HepG2 (cell line): ENCODE measurements around the gene ERCC6. TPM values are rescaled to one million over a fixed set of nuclear protein-coding genes. Genes with fewer than 3 reads are reported as not detected.

ENCODE experiments used
- ATAC-seq: fragments of 200-7000 bp; cut with Tn5 transposase; 3 replicates; pipeline ENCODE4 v1.9.1; 2020; ENCODE audit warnings: mild to moderate bottlenecking, moderate library complexity
- BruUV-seq: library from RNA; stranded (reverse); fragments of 400-500 nt; replicated peaks from 2 replicates; lab custom pipeline; 2021; lab: Mats Ljungman, UMichigan
- CTCF ChIA-PET: fragments of 300-600 bp; formaldehyde crosslinking; extraction: SDS; loops from one replicate; lab custom pipeline; 2021; ENCODE audit warnings: low total read pairs, inconsistent platforms, low intra/inter-chr PET ratio; lab: Yijun Ruan, JAX
- POLR2A ChIA-PET: fragments of 350-600 bp; sonication (Branson Sonifier 250); formaldehyde crosslinking; loops from one replicate; lab custom pipeline; 2020; ENCODE audit warnings: antibody characterized with exemption, inconsistent platforms; lab: Yijun Ruan, JAX
- DNase-seq: peaks from one replicate; pipeline ENCODE4 v3.0.0-alpha.2; 2015; ENCODE audit warnings: low spot score
- FAIRE-seq: peaks from 3 replicates; lab custom pipeline; 2011; peaks lifted over from hg19 to GRCh38; lab: Jason Lieb, UNC
- H2AFZ ChIP-seq: one replicate; pipeline ENCODE4 v1.6.1; 2011; ENCODE audit warnings: low read length, inconsistent platforms
- H3K27ac ChIP-seq: fragments of 300-600 bp; 3 replicates; pipeline ENCODE4 v1.8.0; 2011; ENCODE audit warnings: mixed run types, mild to moderate bottlenecking, mixed read lengths, low read length, inconsistent platforms; ENCODE audit not compliant: insufficient read depth; ENCODE audit errors: extremely low read length
- H3K27me3 ChIP-seq, 2 experiments: fragments of 200-600 bp in 1 of 2; 2 replicates in 1 of 2; 3 replicates in 1 of 2; pipeline versions ENCODE4 v1.6.0 to v1.8.0; 2011; ENCODE audit warnings: low read length in 2 of 2, mild to moderate bottlenecking in 2 of 2, moderate library complexity in 2 of 2, inconsistent platforms in 1 of 2; ENCODE audit not compliant: insufficient read depth in 2 of 2, control insufficient read depth in 1 of 2
- H3K36me3 ChIP-seq, 2 experiments: fragments of 200-600 bp in 1 of 2; replicated peaks in 1 of 2; 2 replicates in 1 of 2; 3 replicates in 1 of 2; pipeline versions ENCODE4 v1.5.1 to v1.8.0; 2011; ENCODE audit warnings: low read length in 2 of 2, inconsistent platforms in 1 of 2; ENCODE audit not compliant: insufficient read depth in 2 of 2, control insufficient read depth in 1 of 2
- H3K4me1 ChIP-seq: 2 replicates; pipeline ENCODE4 v1.5.1; 2012; ENCODE audit warnings: low read length, inconsistent platforms; ENCODE audit not compliant: insufficient read depth
- H3K4me2 ChIP-seq: 2 replicates; pipeline ENCODE4 v1.6.0; 2011; ENCODE audit warnings: low read depth, low read length, inconsistent platforms
- H3K4me3 ChIP-seq, 3 experiments: fragments of 200-600 bp in 1 of 3; sonication (generic), shearing (Covaris generic) in 1 of 3; replicated peaks in 1 of 3; 2 replicates each; pipeline ENCODE4 v1.5.1; 2011 to 2016; ENCODE audit warnings: low read length in 3 of 3, inconsistent platforms in 2 of 3, low read depth in 2 of 3, mild to moderate bottlenecking in 2 of 3, control low read depth in 1 of 3, mixed read lengths in 1 of 3; ENCODE audit not compliant: insufficient read depth in 1 of 3
- H3K79me2 ChIP-seq: one replicate; pipeline ENCODE4 v1.6.1; 2011; ENCODE audit warnings: low read length, inconsistent platforms; ENCODE audit not compliant: insufficient read depth
- H3K9ac ChIP-seq: 2 replicates; pipeline ENCODE4 v1.6.0; 2011; ENCODE audit warnings: mild to moderate bottlenecking, low read depth, low read length, inconsistent platforms; ENCODE audit not compliant: insufficient read depth
- H3K9me3 ChIP-seq: 2 replicates; pipeline ENCODE4 v1.5.1; 2012; ENCODE audit warnings: mild to moderate bottlenecking, low read length
- H4K20me1 ChIP-seq: 2 replicates; pipeline ENCODE4 v1.6.0; 2011; ENCODE audit warnings: inconsistent platforms, mild to moderate bottlenecking, low read length, moderate library complexity; ENCODE audit not compliant: insufficient read depth
- CREB1 ChIP-seq, 2 experiments: fragments of 450-650 bp in 1 of 2; IDR thresholded peaks; 2 replicates each; pipeline ENCODE4 v1.6.1; 2016 to 2017; ENCODE audit warnings: control low read depth in 1 of 2, mild to moderate bottlenecking in 1 of 2, missing compliant biosample characterization in 1 of 2, missing genetic modification characterization in 1 of 2
- ZNF563 ChIP-seq: sonication (generic); formaldehyde crosslinking; IDR thresholded peaks from 2 replicates; pipeline ENCODE4 v1.8.0; 2022; ENCODE audit warnings: mild to moderate bottlenecking, moderate library complexity, missing genetic modification reagents
- ZNF678 ChIP-seq: sonication (generic); formaldehyde crosslinking; IDR thresholded peaks from 2 replicates; pipeline ENCODE4 v1.4.0; 2020; ENCODE audit warnings: mild to moderate bottlenecking, missing genetic modification reagents
- WGBS: methylation state at CpG from one replicate; pipeline ENCODE4 v1.1.6; 2017; ENCODE audit warnings: low lambda C conversion rate; 5-methylcytosine and 5-hydroxymethylcytosine counted together
- in situ Hi-C: cut with HindIII; loops from 2 replicates; pipeline ENCODE4 v1.10.0; 2017; ENCODE audit warnings: low pct_unique_long_range_greater_than_20kb; ENCODE audit not compliant: extremely low pct_ligation_motif_present
- intact Hi-C: fragments of 100-400 bp; cut with micrococcal nuclease; formaldehyde crosslinking; loops from one replicate; pipeline ENCODE4 v1.10.0; 2022; ENCODE audit not compliant: unreplicated experiment
- polyA plus RNA-seq, 8 experiments: library from polyadenylated mRNA; depleted of rRNA in 3 of 8; stranded (reverse) in 7 of 8; unstranded in 1 of 8; fragments of >200 nt; fragmentation: Illumina TruSeq in 4 of 8; extraction: Trizol in 4 of 8; gene quantifications; 2 replicates each; pipeline versions ENCODE4 v1.2.1 to v1.2.3, GENCODE V29; 2011 to 2016; ENCODE audit warnings: low read depth in 4 of 8, missing spikeins in 1 of 8, mixed read lengths in 1 of 8; ENCODE audit not compliant: insufficient read depth in 1 of 8
- total RNA-seq, 5 experiments: library from RNA; depleted of rRNA; stranded (reverse); fragments of >200 nt; fragmentation: Illumina TruSeq; extraction: Trizol; gene quantifications; 2 replicates each; pipeline ENCODE4 v1.2.3, GENCODE V29; 2016; ENCODE audit warnings: low read depth in 1 of 5

Gene ERCC6
- total and polyA plus RNA-seq, 2 of the 13 experiments (the other 11 are each of a cell fraction or from before 2014, with no cell fraction given): 5.1 to 9.8 TPM

GRCh38 chr10:49569031-49569631, 30.2 kb upstream of the ERCC6 start:
- no peak for DNase-seq
- TF ChIP-seq CREB1 (IDR thresholded peaks at IDR 0.05) (0 out of 2 replicates have a peak, but pooled peaks have one; percentile 4), CREB1 (CRISPR knock-in tag; IDR thresholded peaks at IDR 0.05) (no peak), ZNF563 (no peak)
- Histone ChIP-seq H3K4me3 (no peak overlapping the region), H3K4me2 (no peak overlapping the region), H3K79me2 (no peaks in the 10 kb centered on the region), H3K9me3 (no peaks in the 10 kb centered on the region), H3K27ac (no peak overlapping the region), H3K4me1 (0 out of 2 replicates have a peak, but pooled peaks cover 11% of the 10 kb centered on the region), H3K9ac (no peak overlapping the region), H4K20me1 (no peaks in the 10 kb centered on the region), H2AFZ (no peak overlapping the region), H3K27me3 (peaks cover 4 to 6% of the 10 kb centered on the region in 2 experiments; a peak in 2 of 5 replicates), H3K36me3 (no peaks in the 10 kb centered on the region)
- FAIRE-seq: no peak
- ChIA-PET POLR2A (no interaction called here), CTCF (no interaction called here)
- WGBS: 6% methylated on average over 3 of the region's 3 CpGs
- intact Hi-C loops: no loop called here
- no peak for ATAC-seq
- in situ Hi-C loops: no loop called here
- BruUV-seq: no TSS peak

DNA sequence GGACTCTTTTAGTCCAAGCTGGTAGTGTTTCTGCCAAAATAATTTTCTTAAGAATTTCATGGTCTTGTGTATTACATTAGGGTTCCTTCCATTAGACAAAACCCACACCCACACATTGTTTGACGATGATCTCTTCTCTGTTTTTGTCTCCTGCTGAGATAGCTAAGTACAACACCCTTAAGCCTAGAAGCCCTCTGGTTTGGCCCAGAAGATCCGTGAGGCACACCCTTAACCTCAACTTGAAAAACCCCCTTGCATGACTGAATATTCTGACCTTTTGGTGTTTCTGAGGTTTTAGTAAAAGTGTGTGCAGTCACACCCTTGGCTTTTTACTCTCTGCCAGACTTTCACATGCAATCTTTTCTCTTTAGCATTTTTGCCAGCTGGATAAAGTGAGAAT, 29.3 kb upstream of the ERCC6 start:
- ATAC-seq: no peak
- Histone ChIP-seq H3K4me2 (no peak overlapping the region), H3K27me3 (peaks cover 4 to 6% of the 10 kb centered on the region in 2 experiments; a peak in 2 of 5 replicates), H3K4me1 (0 out of 2 replicates have a peak, but pooled peaks cover 7% of the 10 kb centered on the region), H3K36me3 (no peaks in the 10 kb centered on the region), H3K9ac (no peak overlapping the region), H3K9me3 (no peaks in the 10 kb centered on the region), H3K79me2 (no peaks in the 10 kb centered on the region), H3K4me3 (no peak overlapping the region), H4K20me1 (no peaks in the 10 kb centered on the region), H3K27ac (no peak overlapping the region), H2AFZ (no peak overlapping the region)
- DNase-seq: no peak
- no TSS peak for BruUV-seq
- no peak for FAIRE-seq
- ChIA-PET POLR2A (no interaction called here), CTCF (no interaction called here)
- intact Hi-C loops (no loop called here), in situ Hi-C loops (no loop called here)
- TF ChIP-seq ZNF678 (CRISPR knock-in tag): no peak
- WGBS: 2% methylated on average over 2 of the region's 2 CpGs
